GM06990 (cell line): ENCODE data around the gene CNTROB.

Experiments used
- DNase-seq: peaks from one replicate; pipeline ENCODE4 v3.0.0-alpha.2; 2011; ENCODE audit not compliant: insufficient read length; ENCODE audit errors: extremely low read depth
- H3K27me3 ChIP-seq: replicated peaks from 2 replicates; pipeline ENCODE4 v1.6.0; 2011; ENCODE audit warnings: low read length; ENCODE audit not compliant: control insufficient read depth, insufficient read depth
- H3K36me3 ChIP-seq: 2 replicates; pipeline ENCODE4 v1.5.1; 2011; ENCODE audit warnings: low read length; ENCODE audit not compliant: control insufficient read depth, insufficient read depth
- H3K4me3 ChIP-seq: replicated peaks from 2 replicates; pipeline ENCODE4 v1.5.1; 2011; ENCODE audit warnings: low read depth, mild to moderate bottlenecking, control low read depth, low read length
- TF ChIP-seq, protein P1 (sequence below): IDR thresholded peaks from 2 replicates; pipeline ENCODE4 v1.5.1; 2011; ENCODE audit warnings: low read length, control low read depth, mild to moderate bottlenecking, inconsistent platforms; ENCODE audit not compliant: insufficient read depth, poor library complexity, severe bottlenecking

Gene CNTROB

DNA sequence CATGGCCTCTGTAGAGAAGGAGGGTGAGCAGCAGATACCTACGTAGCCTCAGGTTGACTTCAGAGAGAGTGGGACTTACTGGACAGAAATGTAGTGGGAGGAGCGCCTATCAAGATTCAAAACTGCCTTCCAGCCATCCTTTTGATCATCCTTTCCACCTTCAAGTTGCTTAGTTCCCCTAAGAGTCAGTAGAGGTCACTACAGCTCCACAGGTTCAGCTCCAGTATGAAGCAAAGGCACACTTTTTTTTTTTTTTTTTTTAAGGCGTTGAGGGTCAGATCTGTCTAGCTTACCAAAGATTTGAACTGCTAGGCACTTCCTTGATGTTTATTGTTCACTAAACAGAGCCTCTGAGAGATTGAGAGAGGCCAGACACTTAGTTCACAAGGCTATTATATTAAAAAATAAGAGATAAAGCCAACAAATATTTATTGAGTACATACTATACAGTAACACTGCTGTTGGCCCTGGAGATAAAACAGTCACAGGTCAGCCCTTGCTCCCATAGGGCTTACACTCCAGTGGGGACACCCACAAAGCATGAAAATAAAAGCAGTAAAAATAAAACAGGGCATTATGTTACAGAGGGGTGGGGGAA lies 19.0 kb upstream of the CNTROB start:
- Histone ChIP-seq H3K4me3 (no peak overlapping the region), H3K27me3 (no peaks in the 10 kb centered on the region), H3K36me3 (peaks cover 23% of the 10 kb centered on the region)
- TF ChIP-seq, protein P1, sequence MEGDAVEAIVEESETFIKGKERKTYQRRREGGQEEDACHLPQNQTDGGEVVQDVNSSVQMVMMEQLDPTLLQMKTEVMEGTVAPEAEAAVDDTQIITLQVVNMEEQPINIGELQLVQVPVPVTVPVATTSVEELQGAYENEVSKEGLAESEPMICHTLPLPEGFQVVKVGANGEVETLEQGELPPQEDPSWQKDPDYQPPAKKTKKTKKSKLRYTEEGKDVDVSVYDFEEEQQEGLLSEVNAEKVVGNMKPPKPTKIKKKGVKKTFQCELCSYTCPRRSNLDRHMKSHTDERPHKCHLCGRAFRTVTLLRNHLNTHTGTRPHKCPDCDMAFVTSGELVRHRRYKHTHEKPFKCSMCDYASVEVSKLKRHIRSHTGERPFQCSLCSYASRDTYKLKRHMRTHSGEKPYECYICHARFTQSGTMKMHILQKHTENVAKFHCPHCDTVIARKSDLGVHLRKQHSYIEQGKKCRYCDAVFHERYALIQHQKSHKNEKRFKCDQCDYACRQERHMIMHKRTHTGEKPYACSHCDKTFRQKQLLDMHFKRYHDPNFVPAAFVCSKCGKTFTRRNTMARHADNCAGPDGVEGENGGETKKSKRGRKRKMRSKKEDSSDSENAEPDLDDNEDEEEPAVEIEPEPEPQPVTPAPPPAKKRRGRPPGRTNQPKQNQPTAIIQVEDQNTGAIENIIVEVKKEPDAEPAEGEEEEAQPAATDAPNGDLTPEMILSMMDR, result peak; percentile 75
- no peak for DNase-seq

- DNase-seq, result no peak
- TF ChIP-seq, protein P1, result no peak
- H3K36me3 ChIP-seq, result peaks cover 15% of the 10 kb centered on the region
- no peaks in the 10 kb centered on the region for H3K27me3 ChIP-seq
- peak overlapping the region; percentile 66 for H3K4me3 ChIP-seq
Measured at GRCh38 chr17:7915179-7915610, 16.8 kb upstream of the CNTROB start.

GRCh38 chr17:7915611-7916384 lies 16.2 kb upstream of the CNTROB start, which contains the start of gene RNF227:
RNF227 (minus strand) TSS chr17:7916289; CDS start chr17:7916195, 94 bp downstream.
- TF ChIP-seq, protein P1, result no peak
- Histone ChIP-seq H3K27me3 (no peaks in the 10 kb centered on the region), H3K4me3 (peak within 1 kb of the TSS; percentile 66), H3K36me3 (peaks cover 10% of the 10 kb centered on the region)
- DNase-seq, result peak; percentile 91

- peak overlapping the region; percentile 57 for H3K4me3 ChIP-seq
Measured at GRCh38 chr17:7916385-7916682, 15.7 kb upstream of the CNTROB start.

DNA sequence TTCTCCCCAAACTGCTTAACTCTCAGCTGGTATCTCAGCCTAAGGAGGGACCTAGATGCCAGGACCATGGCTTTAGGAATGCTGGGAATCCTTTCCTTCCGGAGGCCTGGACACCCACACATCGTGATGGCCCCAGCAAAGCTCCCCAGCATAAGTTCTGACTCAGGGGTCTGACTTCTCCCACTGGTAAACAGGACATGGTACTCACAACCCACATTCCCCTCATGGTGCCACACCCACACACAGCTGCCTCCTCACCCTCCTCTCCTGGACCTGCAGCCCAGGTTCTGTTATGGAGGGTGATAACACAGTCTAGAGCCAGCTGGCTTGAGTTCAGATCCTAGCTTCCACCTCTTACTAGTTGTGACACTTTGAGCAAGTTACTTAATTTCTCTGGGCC lies 15.2 kb upstream of the CNTROB start:
- DNase-seq, result no peak
- Histone ChIP-seq H3K27me3 (no peaks in the 10 kb centered on the region), H3K4me3 (no peak overlapping the region), H3K36me3 (peaks cover 3% of the 10 kb centered on the region)
- TF ChIP-seq, protein P1, result no peak

More at GRCh38 chr17:7916385-7916682, 15.7 kb upstream of the CNTROB start:
- peaks cover 7% of the 10 kb centered on the region for H3K36me3 ChIP-seq
- TF ChIP-seq, protein P1, result no peak
- DNase-seq, result no peak
- H3K27me3 ChIP-seq, result no peaks in the 10 kb centered on the region
